Caki2 (cell line): ENCODE data around the gene MYO5B. TPM values are rescaled to one million over a fixed set of nuclear protein-coding genes. Genes with fewer than 3 reads are reported as not detected.
"Not testable (repeated sequence)": the region's sequence is repeated elsewhere in the genome, so short reads cannot be mapped to it uniquely, and the experiment has no call there.

Source experiments
- DNase-seq: peaks from one replicate; pipeline ENCODE4 v3.0.0-alpha.2; 2015; ENCODE audit warnings: low read depth
- in situ Hi-C: cut with HindIII; loops from 2 replicates; pipeline ENCODE4 v1.10.0; 2016; ENCODE audit warnings: low sequenced_read_pairs, low pct_unique_long_range_greater_than_20kb, mixed read lengths
- total RNA-seq: library from RNA; depleted of rRNA; stranded (reverse); fragments of >200 nt; shearing (Covaris generic); gene quantifications from 2 replicates; pipeline ENCODE4 v1.2.3, GENCODE V29; 2014; ENCODE audit warnings: low replicate concordance

The MYO5B gene
- total RNA-seq, 1 experiment from 2014 or later = 9.6 TPM

DNA sequence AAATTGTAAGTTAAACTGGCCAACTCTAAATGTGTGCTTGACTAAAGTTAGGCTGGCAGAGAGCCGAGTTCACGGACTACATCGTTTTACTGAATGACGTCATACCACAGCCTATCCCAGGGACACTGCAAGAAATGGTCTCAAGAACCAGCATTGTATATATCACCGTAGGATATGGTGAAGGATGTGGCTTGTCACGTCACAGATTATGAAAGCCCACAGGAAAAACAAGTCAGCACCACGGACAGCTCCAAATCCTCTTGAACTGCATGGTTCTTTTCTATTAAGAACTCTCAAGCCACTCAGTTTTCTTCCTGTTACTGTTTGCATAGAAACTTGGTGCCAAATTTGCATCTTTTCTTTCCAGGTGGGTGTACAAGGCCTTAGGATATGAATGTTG is 296.5 kb downstream of the MYO5B start:
- DNase-seq = peak; percentile 39
- in situ Hi-C loops = no loop called here

DNA sequence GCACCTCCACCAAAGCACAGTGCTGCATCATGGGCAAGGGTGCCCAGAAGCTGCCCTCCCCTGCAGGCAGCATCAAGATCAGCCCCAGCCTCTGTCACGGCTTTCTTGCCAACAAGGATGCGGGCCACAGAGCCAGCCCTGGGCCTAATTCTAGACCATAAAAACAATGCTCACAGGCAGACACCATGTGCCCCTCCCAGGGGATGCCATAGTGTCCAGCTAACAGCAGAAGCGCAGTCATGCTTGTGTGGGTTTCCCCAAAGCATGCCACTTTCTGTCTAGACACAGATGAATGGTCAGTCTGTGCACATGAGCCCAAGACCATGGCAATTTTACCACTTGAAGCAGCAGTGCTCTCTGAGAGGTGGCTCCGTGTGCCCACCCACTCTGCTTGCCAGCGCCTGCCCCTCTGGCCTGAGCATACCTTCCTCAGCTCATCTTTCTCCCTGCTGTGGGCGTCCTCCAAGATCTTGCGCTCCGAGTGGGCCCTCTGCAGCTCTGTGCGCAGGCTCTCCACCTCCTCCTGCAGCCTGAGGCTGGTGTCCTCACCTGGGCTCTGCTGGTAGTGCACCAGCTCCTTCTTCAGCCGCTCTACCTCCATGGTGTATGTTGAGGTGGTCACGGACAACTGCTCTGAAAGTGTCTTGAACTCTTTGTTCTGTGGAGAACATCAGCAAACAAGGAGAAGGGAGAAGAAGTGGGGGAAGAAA is 300.3 kb downstream of the MYO5B start:
- DNase-seq = no peak
- in situ Hi-C loops = no loop called here

DNA sequence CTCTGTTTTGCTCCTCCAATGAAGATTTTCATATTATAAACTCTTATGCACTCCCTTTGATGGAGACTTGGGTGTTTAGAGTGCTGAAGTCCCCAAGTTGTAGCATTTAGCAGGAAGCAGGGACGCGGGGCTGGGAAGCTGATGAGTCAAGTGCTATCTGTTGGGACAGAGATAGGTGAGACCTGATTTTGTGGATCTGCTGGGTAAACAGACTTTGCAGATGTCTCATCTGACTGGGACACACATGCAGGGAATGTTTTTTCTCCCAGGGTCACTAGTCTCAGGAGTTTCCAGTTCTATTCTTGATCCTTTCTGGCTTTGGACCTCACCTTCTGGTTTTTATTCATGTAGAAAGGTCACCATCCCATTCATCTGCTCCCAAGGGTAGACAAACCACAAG is 301.9 kb downstream of the MYO5B start:
- in situ Hi-C loops = no loop called here

GRCh38 chr18:49892148-49892924 is 302.6 kb downstream of the MYO5B start:
- no peak for DNase-seq
- in situ Hi-C loops = no loop called here

More for the DNA sequence above, 301.9 kb downstream of the MYO5B start:
- no peak for DNase-seq

DNA sequence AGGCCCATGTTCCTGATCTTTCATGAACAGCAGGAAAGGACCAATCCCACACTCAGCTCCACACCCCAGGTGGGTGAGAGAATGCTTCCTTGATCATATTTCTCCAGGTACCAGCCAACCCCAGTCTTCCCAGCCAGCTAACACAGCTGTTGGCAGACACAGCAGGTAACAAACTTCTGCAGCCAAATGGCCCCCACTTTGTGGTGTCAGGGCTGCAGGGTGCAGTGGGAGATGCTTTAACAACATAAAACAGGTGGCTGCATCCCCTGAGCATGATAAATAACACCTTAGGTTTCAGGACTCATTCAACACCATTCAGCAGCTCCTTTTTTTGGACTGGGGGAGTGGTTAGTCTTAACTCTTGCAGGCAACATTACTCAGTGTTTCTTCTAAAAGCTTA is 304.9 kb downstream of the MYO5B start:
- DNase-seq = no peak
- in situ Hi-C loops = no loop called here

DNA sequence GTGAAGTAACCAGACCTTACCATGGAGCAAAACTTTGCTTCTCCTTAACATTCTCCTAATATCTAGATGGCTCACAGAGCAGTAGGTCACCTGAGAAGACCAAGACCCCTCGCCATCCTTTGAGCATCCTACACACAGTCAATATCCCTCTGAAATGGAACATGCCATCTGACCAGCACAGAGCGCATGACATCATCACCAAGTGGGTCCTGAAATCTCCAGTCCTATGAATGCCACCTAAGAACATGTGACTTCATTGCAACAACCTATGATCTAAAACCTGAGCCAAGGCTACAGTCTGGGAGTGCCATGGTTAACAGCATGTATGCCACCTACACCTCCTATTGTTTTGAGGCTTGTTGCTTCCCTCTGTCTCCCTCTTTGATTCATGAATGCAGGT is 305.4 kb downstream of the MYO5B start:
- in situ Hi-C loops = not testable (repeated sequence)

GRCh38 chr18:49886891-49887764 is 307.8 kb downstream of the MYO5B start:
- DNase-seq = peak; percentile 24

More for the DNA sequence above, 305.4 kb downstream of the MYO5B start:
- DNase-seq = not testable (repeated sequence)

DNA sequence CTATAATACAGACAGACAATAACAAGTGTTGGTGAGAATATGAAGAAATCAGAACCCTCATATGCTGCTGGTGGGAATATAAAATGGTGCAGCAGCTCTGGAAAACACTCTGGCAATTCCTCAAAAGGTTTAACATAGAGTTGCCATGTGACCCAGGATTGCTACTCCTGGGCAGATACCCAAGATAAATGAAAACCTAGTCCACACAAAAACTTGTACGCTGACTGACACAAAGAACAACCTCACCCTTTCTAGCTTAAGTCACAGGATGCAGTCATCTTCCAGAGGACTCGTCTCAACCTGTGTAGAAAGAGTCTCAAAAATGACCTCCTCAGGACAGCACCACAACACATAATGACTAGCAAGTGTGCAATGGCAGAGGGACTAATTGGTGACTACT is 310.0 kb downstream of the MYO5B start:
- no peak for DNase-seq
- in situ Hi-C loops = no loop called here

More at GRCh38 chr18:49886891-49887764, 307.8 kb downstream of the MYO5B start:
- in situ Hi-C loops = no loop called here

- in situ Hi-C loops = no loop called here
Measured at GRCh38 chr18:49884465-49884864, 310.5 kb downstream of the MYO5B start.

GRCh38 chr18:49880661-49881060 is 314.3 kb downstream of the MYO5B start:
- DNase-seq = no peak
- in situ Hi-C loops = no loop called here

More at GRCh38 chr18:49884465-49884864, 310.5 kb downstream of the MYO5B start:
- no peak for DNase-seq

- DNase-seq = no peak
- in situ Hi-C loops = no loop called here
Measured at GRCh38 chr18:49879271-49879580, 315.7 kb downstream of the MYO5B start.

GRCh38 chr18:49878567-49879270 is 316.2 kb downstream of the MYO5B start:
- in situ Hi-C loops = no loop called here
- no peak for DNase-seq

- no peak for DNase-seq
- in situ Hi-C loops = no loop called here
Measured at GRCh38 chr18:49878015-49878414, 316.9 kb downstream of the MYO5B start.

- in situ Hi-C loops = no loop called here
- DNase-seq = no peak
Measured at GRCh38 chr18:49876536-49876935, 318.4 kb downstream of the MYO5B start.

GRCh38 chr18:49875783-49876182 is 319.2 kb downstream of the MYO5B start:
- no peak for DNase-seq
- in situ Hi-C loops = no loop called here

- DNase-seq = no peak
- in situ Hi-C loops = no loop called here
Measured at GRCh38 chr18:49875155-49875554, 319.8 kb downstream of the MYO5B start.

DNA sequence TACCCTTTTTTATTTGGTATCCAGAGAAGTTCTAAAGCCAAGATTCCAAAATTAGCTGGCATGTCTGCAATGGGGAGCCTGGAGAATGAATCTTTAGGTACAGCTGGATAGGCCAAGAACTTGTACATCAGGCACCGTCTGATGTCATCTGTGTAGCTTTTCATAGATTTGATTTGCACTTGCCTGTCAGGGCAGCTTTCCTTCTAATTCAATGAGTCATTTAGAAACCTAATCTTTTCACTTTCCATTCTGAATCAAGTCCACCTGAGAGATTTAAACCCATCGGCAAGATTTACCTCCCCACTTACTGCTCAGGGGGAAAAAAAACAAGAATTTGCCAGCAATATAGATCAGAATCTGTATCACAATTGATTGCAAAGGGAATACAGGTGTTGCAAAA is 320.7 kb downstream of the MYO5B start:
- in situ Hi-C loops = no loop called here
- no peak for DNase-seq

- no peak for DNase-seq
Measured at GRCh38 chr18:49869354-49869753, 325.6 kb downstream of the MYO5B start.

More at GRCh38 chr18:49869354-49869753, 325.6 kb downstream of the MYO5B start:
- in situ Hi-C loops = no loop called here
